ENCODE measurements around the gene TFAP2C.

Gene TFAP2C

DNA sequence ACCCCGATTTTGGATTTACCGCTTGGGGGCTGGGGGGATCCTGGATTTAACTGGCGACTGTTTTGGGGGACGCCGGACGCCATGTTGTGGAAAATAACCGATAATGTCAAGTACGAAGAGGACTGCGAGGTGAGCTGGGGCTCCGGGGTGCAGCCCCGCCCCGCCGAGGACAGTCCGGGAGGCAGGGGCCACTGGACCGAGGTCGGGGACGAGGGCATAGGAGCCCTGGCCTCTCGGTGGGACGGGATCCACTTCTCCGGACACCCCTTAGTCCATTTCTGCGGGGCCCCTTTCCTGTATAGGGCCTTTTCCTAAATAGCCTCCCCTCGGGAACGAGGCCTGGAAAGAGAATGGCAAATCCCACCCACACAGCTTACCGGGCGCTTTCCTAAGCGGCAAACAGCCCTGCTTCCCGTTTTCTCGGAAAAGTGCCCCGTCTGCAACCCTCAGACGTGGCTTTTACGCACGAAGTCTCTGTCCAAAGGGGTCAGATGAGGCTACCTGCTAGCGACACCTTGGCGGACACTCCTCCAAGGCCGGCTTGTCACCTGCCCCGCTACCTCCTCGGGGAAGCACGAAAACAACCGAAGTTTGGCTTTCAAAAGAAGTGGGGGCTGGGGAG is 469 bp downstream of the TFAP2C start:
- DNase-seq (ENCODE audit: low spot score): peak; percentile 44
- in situ Hi-C loops (cut with MboI; ENCODE audit: low pct_unique_long_range_greater_than_20kb, low sequenced_read_pairs, unreplicated experiment): no loop called here
- TF ChIP-seq, protein P1, sequence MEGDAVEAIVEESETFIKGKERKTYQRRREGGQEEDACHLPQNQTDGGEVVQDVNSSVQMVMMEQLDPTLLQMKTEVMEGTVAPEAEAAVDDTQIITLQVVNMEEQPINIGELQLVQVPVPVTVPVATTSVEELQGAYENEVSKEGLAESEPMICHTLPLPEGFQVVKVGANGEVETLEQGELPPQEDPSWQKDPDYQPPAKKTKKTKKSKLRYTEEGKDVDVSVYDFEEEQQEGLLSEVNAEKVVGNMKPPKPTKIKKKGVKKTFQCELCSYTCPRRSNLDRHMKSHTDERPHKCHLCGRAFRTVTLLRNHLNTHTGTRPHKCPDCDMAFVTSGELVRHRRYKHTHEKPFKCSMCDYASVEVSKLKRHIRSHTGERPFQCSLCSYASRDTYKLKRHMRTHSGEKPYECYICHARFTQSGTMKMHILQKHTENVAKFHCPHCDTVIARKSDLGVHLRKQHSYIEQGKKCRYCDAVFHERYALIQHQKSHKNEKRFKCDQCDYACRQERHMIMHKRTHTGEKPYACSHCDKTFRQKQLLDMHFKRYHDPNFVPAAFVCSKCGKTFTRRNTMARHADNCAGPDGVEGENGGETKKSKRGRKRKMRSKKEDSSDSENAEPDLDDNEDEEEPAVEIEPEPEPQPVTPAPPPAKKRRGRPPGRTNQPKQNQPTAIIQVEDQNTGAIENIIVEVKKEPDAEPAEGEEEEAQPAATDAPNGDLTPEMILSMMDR (IDR thresholded peaks at IDR 0.05; ENCODE audit: extremely low read depth, insufficient read depth, missing control alignments): no peak

DNA sequence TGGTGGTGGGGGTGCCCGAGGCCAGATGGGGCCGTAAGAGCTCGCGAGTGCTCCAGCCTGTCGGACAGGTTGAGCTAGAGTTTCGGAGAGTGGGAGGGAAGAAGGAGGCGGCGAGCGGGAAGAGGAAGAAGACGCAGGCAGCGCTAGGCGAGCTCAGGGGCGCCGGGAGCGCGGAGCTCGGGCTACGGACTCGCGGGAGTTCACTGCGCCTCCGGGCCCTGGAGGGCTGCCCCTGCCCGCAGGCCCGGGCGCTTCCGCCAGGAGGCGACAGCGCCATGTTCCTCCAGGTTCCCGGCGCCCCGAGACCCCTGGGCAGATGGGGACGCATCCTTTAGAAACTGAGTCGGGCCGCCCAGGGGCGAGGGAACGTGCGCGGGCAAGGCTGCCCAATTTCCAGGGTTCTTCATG is 984 bp downstream of the TFAP2C start:
- in situ Hi-C loops (cut with MboI; ENCODE audit: low pct_unique_long_range_greater_than_20kb, low sequenced_read_pairs, unreplicated experiment): no loop called here
- TF ChIP-seq, protein P1 (IDR thresholded peaks at IDR 0.05; ENCODE audit: extremely low read depth, insufficient read depth, missing control alignments): no peak
- DNase-seq (ENCODE audit: low spot score): peak; percentile 74

DNA sequence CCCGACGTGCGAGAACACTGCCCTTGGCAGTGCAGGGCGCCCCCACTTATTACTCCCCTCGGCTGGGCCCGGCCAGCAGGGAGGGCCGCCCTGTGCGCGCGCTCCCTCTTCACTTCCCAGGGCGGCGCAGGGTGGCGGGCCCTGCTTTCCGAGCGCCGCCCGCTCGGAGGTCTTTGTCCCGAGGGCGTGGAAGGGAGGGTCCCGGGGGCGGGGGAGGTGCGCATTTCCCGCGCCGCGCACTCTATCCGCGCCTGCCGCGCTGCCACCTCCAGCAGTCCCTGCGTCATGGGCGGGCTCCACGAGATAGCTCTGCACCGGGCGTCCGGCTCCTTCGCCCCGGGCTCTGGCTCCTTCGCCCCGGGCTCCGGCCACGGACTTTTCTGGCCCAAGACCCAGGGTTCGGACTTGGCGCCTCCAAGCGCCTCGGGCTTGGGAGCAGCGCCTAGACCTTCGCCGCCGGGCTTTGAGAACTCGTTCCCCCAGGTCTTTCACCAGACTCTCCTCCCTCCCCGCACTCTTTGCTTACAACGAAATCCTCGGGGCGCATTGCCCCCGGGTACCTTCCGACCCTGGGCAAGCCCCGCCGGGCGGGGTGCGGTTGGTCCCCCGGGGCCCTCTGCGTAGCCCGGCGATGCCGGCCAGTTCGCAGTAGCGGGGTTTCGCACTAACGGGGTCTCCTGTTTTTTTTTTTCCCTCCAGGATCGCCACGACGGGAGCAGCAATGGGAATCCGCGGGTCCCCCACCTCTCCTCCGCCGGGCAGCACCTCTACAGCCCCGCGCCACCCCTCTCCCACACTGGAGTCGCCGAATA is 1.6 kb downstream of the TFAP2C start:
- TF ChIP-seq, protein P1 (IDR thresholded peaks at IDR 0.05; ENCODE audit: extremely low read depth, insufficient read depth, missing control alignments): no peak
- in situ Hi-C loops (cut with MboI; ENCODE audit: low pct_unique_long_range_greater_than_20kb, low sequenced_read_pairs, unreplicated experiment): no loop called here
- DNase-seq (ENCODE audit: low spot score): peak; percentile 39

DNA sequence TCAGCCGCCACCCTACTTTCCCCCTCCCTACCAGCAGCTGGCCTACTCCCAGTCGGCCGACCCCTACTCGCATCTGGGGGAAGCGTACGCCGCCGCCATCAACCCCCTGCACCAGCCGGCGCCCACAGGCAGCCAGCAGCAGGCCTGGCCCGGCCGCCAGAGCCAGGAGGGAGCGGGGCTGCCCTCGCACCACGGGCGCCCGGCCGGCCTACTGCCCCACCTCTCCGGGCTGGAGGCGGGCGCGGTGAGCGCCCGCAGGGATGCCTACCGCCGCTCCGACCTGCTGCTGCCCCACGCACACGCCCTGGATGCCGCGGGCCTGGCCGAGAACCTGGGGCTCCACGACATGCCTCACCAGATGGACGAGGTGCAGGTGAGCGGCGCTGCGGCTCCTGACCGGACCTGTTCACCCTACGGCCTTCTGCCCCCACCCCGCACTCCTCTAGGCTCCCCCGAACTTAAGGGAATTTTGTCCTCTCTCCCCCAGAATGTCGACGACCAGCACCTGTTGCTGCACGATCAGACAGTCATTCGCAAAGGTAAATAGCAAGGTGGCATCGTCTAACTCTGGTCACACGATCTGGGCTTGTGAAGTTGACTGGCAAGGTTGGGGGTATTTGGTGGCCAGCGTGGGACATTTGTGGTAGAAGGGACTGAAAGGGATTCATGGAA is 2.3 kb downstream of the TFAP2C start:
- DNase-seq (ENCODE audit: low spot score): no peak
- TF ChIP-seq, protein P1 (IDR thresholded peaks at IDR 0.05; ENCODE audit: extremely low read depth, insufficient read depth, missing control alignments): no peak

DNA sequence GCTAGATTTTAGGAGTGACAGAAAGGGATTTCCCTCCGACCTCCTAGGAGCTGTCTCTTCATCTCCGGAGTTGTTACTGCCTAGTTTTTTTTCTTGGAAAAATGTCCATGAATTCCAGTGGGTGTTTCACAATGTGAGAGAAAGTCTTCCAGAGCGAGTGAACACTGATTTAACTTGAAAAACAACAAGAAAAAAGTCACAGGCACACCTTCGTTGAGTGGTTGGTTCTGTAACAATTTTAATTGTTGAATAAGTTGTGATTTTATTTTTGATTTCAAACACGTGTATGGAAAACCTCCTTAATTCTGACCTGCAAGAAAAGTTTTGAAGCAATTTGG is 2.9 kb downstream of the TFAP2C start:
- in situ Hi-C loops (cut with MboI; ENCODE audit: low pct_unique_long_range_greater_than_20kb, low sequenced_read_pairs, unreplicated experiment): no loop called here
- no peak for DNase-seq (ENCODE audit: low spot score)
- TF ChIP-seq, protein P1 (IDR thresholded peaks at IDR 0.05; ENCODE audit: extremely low read depth, insufficient read depth, missing control alignments): no peak

More for the DNA sequence above, 2.3 kb downstream of the TFAP2C start:
- in situ Hi-C loops (cut with MboI; ENCODE audit: low pct_unique_long_range_greater_than_20kb, low sequenced_read_pairs, unreplicated experiment): no loop called here

DNA sequence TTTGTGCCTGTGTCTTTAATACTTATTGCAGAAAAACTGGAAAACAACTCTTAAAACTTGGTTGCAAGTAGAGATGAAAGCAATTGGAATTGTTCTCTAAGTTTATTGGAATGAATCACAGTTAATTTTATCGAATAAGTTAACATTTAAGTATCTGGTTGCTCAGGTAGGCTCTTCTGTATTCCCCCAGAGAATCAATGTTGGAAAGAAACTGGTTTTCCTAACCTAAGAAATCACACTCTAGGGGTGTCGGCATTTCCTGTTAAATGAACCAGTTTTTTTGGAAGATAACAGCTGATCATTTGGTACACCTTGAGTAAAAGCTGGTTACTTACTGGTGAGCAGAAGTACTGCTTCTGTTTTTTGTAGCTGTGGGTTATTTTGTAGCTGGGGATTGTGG is 5.2 kb downstream of the TFAP2C start:
- TF ChIP-seq, protein P1 (IDR thresholded peaks at IDR 0.05; ENCODE audit: extremely low read depth, insufficient read depth, missing control alignments): no peak
- no peak for DNase-seq (ENCODE audit: low spot score)
- in situ Hi-C loops (cut with MboI; ENCODE audit: low pct_unique_long_range_greater_than_20kb, low sequenced_read_pairs, unreplicated experiment): no loop called here
